SK-N-SH (cell line): Measurements from ENCODE around the gene PARD3B. TPM values are rescaled to one million over a fixed set of nuclear protein-coding genes. Genes with fewer than 3 reads are reported as not detected.

Experiments
- CTCF ChIA-PET: fragments of 300-600, 350-600 bp; formaldehyde crosslinking; extraction: SDS; loops from one replicate; lab custom pipeline; 2021; lab: Yijun Ruan, JAX
- POLR2A ChIA-PET: fragments of 350-600 bp; sonication (Branson Sonifier 250); formaldehyde crosslinking; extraction: SDS; loops from one replicate; lab custom pipeline; 2020; ENCODE audit warnings: antibody characterized with exemption, inconsistent platforms; lab: Yijun Ruan, JAX
- DNase-seq: peaks from one replicate; pipeline ENCODE4 v3.0.0; 2012
- H2AFZ ChIP-seq: fragments of 200-600 bp; sonication (generic); 2 replicates; pipeline ENCODE4 v1.8.1; 2016; ENCODE audit warnings: antibody characterized with exemption, mild to moderate bottlenecking, low read depth
- H3F3A ChIP-seq: fragments of 200-600 bp; sonication (generic); replicated peaks from 2 replicates; pipeline ENCODE3; 2016; ENCODE audit warnings: antibody characterized with exemption, mild to moderate bottlenecking; ENCODE audit not compliant: insufficient read depth
- H3K27ac ChIP-seq, 2 experiments: fragments of 200-500 bp in 1 of 2; fragments of 200-600 bp in 1 of 2; sonication (Bioruptor generic) in 1 of 2; sonication (generic), shearing (Covaris generic) in 1 of 2; 2 replicates each; pipeline versions ENCODE4 v1.5.1 to v1.6.1; 2014 to 2016; ENCODE audit warnings: low read depth in 2 of 2, inconsistent platforms in 1 of 2, low read length in 1 of 2, mild to moderate bottlenecking in 1 of 2, mixed read lengths in 1 of 2
- H3K27me3 ChIP-seq: fragments of 200-600 bp; sonication (generic), shearing (Covaris generic); 2 replicates; pipeline ENCODE4 v1.6.1; 2016; ENCODE audit warnings: mixed run types; ENCODE audit not compliant: insufficient read depth
- H3K36me3 ChIP-seq, 2 experiments: fragments of 200-500 bp in 1 of 2; fragments of 200-600 bp in 1 of 2; sonication (Bioruptor generic) in 1 of 2; sonication (generic) in 1 of 2; replicated peaks in 1 of 2; 2 replicates each; pipeline versions ENCODE3 to v1.5.1; 2014 to 2016; ENCODE audit warnings: low read length in 1 of 2, mild to moderate bottlenecking in 1 of 2; ENCODE audit not compliant: insufficient read depth in 2 of 2, control insufficient read depth in 1 of 2
- H3K4me1 ChIP-seq, 2 experiments: fragments of 200-500 bp in 1 of 2; fragments of 200-600 bp in 1 of 2; sonication (Bioruptor generic) in 1 of 2; sonication (generic), shearing (Covaris generic) in 1 of 2; 2 replicates each; pipeline versions ENCODE4 v1.5.1 to v1.6.1; 2014 to 2016; ENCODE audit warnings: low read depth in 1 of 2, low read length in 1 of 2, mixed run types in 1 of 2; ENCODE audit not compliant: insufficient read depth in 2 of 2, control insufficient read depth in 1 of 2
- H3K4me2 ChIP-seq: fragments of 200-600 bp; sonication (generic), shearing (Covaris generic); 2 replicates; pipeline ENCODE4 v1.6.1; 2017; ENCODE audit warnings: mixed run types
- H3K4me3 ChIP-seq, 2 experiments: fragments of 200-500 bp in 1 of 2; fragments of 200-600 bp in 1 of 2; sonication (Bioruptor generic) in 1 of 2; sonication (generic), shearing (Covaris generic) in 1 of 2; 2 replicates each; pipeline versions ENCODE4 v1.5.1 to v1.8.1; 2014 to 2016; ENCODE audit warnings: low read depth in 2 of 2, inconsistent platforms in 1 of 2, low read length in 1 of 2, mild to moderate bottlenecking in 1 of 2, mixed read lengths in 1 of 2, moderate library complexity in 1 of 2
- H3K79me2 ChIP-seq: fragments of 200-600 bp; sonication (generic); 2 replicates; pipeline ENCODE4 v1.8.1; 2017; ENCODE audit warnings: mild to moderate bottlenecking; ENCODE audit not compliant: insufficient read depth
- H3K9ac ChIP-seq: fragments of 200-600 bp; sonication (generic); 2 replicates; pipeline ENCODE4 v1.6.1; 2017; ENCODE audit warnings: mixed run types
- H3K9me2 ChIP-seq: fragments of 200-600 bp; sonication (generic); 2 replicates; pipeline ENCODE4 v1.6.1; 2017; ENCODE audit warnings: mixed run types
- H3K9me3 ChIP-seq: fragments of 200-600 bp; sonication (generic); 2 replicates; pipeline ENCODE4 v1.6.1; 2017; ENCODE audit warnings: mixed run types, mild to moderate bottlenecking, moderate library complexity
- H4K20me1 ChIP-seq: fragments of 200-600 bp; sonication (generic); 2 replicates; pipeline ENCODE4 v1.6.1; 2017; ENCODE audit warnings: mild to moderate bottlenecking, mixed run types; ENCODE audit not compliant: insufficient read depth
- ELF1 ChIP-seq: IDR thresholded peaks from 2 replicates; pipeline ENCODE4 v1.4.0; 2012
- EP300 ChIP-seq, 2 experiments: IDR thresholded peaks; 2 replicates each; pipeline versions ENCODE4 v1.4.0 to v1.6.1; 2012; ENCODE audit warnings: borderline replicate concordance in 1 of 2, low read depth in 1 of 2, low read length in 1 of 2
- FOXJ3 ChIP-seq: sonication (generic); formaldehyde crosslinking; IDR thresholded peaks from 2 replicates; pipeline ENCODE4 v1.5.1; 2020; ENCODE audit warnings: mild to moderate bottlenecking, missing genetic modification reagents
- GABPA ChIP-seq: IDR thresholded peaks from 2 replicates; pipeline ENCODE4 v1.4.0; 2012; ENCODE audit warnings: low read depth, mild to moderate bottlenecking
- MAX ChIP-seq: IDR thresholded peaks from 2 replicates; pipeline ENCODE4 v1.4.0; 2012; ENCODE audit warnings: low read depth
- MXI1 ChIP-seq: IDR thresholded peaks from 2 replicates; pipeline ENCODE4 v1.6.1; 2012; ENCODE audit warnings: mild to moderate bottlenecking, low read depth, low read length, improper control_type of control experiment
- POLR2AphosphoS5 ChIP-seq: IDR thresholded peaks from 2 replicates; pipeline ENCODE4 v1.6.1; 2012; ENCODE audit warnings: low read depth, low read length
- RCOR1 ChIP-seq: fragments of 150-350 bp; IDR thresholded peaks from 2 replicates; pipeline ENCODE4 v1.6.1; 2017; ENCODE audit warnings: antibody characterized with exemption, low read length
- TAF1 ChIP-seq: IDR thresholded peaks from 2 replicates; pipeline ENCODE4 v1.6.1; 2012; ENCODE audit warnings: low read depth, mild to moderate bottlenecking, low read length, moderate library complexity, borderline replicate concordance
- ZBTB33 ChIP-seq: IDR thresholded peaks from 2 replicates; pipeline ENCODE4 v1.4.0; 2012; ENCODE audit warnings: low read depth, borderline replicate concordance
- WGBS: methylation state at CpG from one replicate; pipeline ENCODE4 v1.1.6; 2017; ENCODE audit warnings: low lambda C conversion rate; 5-methylcytosine and 5-hydroxymethylcytosine counted together
- polyA plus RNA-seq, 3 experiments: library from polyadenylated mRNA; depleted of rRNA; stranded (reverse); fragments of >200 nt; gene quantifications; 2 replicates each; pipeline ENCODE4 v1.2.3, GENCODE V29; 2012

Gene PARD3B
- polyA plus RNA-seq, 1 of the 3 experiments (the other 2 are of a cell fraction) = 0.87 TPM

DNA sequence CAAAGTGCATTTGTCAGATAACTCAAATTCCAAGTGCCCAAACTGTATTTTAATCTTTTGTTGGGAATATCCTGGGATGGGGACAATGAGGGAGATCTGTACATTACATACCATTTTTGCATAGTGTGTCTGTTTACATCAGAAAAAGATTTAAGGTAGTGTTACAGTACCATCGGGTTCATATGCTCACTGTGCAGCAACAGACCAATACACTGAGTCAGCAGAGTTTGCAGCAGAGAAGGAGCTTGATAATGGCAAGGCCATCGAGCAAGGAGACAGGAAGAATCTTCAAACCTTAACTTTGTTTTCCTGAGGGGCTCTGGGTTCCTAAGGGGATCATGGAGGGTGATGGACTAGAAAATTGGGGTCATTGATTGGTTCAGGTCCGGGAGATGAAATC is 399.7 kb downstream of the PARD3B start (continued):
- no peak for TF ChIP-seq ZBTB33
- no peak for TF ChIP-seq RCOR1
- no peak for TF ChIP-seq MXI1
- TF ChIP-seq, all 33 proteins: peak for 0

- WGBS = 73% methylated on average over 2 of the region's 2 CpGs
- H3F3A ChIP-seq = peaks cover 1% of the 10 kb centered on the region
- no peak overlapping the region for H3K9ac ChIP-seq
- H4K20me1 ChIP-seq = no peaks in the 10 kb centered on the region
- no peak overlapping the region for H2AFZ ChIP-seq
- H3K4me3 ChIP-seq = no peak overlapping the region
- no peaks in the 10 kb centered on the region for H3K27me3 ChIP-seq
- 0 out of 4 replicates have a peak, but pooled peaks cover 0 to 5% of the 10 kb centered on the region in 2 experiments for H3K4me1 ChIP-seq
- H3K36me3 ChIP-seq = no peaks in the 10 kb centered on the region
- H3K4me2 ChIP-seq = no peak overlapping the region
- H3K79me2 ChIP-seq = no peaks in the 10 kb centered on the region
- CTCF ChIA-PET = no interaction called here
- POLR2A ChIA-PET = no interaction called here
- H3K27ac ChIP-seq = no peak overlapping the region
- no peaks in the 10 kb centered on the region for H3K9me3 ChIP-seq
- TF ChIP-seq POLR2AphosphoS5 (no peak), TAF1 (no peak)
- no peak for DNase-seq
- no peaks in the 10 kb centered on the region for H3K9me2 ChIP-seq
Observed at GRCh38 chr2:204945376-204945775, 400.1 kb downstream of the PARD3B start.

DNA sequence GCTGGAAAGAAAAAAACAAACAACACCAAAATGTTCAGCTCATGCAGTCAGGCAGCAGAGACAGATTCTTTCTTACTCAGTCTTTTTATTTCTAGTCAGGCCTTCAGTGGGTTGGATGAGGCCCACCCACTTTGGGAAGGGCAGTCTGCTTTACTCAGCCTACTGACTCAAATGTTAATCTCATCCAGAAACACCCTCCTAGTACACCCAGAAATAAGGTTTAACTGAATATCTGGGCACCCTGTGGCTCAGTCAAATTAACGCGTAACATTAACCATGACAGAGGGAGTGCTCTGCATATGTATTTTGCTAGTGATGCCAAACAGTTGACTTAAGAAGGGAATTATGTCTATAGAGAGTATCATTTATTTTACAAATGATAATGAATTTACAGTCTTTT is 401.6 kb downstream of the PARD3B start:
- Histone ChIP-seq H3K79me2 (no peaks in the 10 kb centered on the region), H3K36me3 (no peaks in the 10 kb centered on the region), H3K9me2 (no peaks in the 10 kb centered on the region), H3K27me3 (no peaks in the 10 kb centered on the region), H3K4me2 (no peak overlapping the region), H3K9ac (no peak overlapping the region), H3F3A (peaks cover 4% of the 10 kb centered on the region), H3K4me3 (no peak overlapping the region), H3K27ac (no peak overlapping the region), H2AFZ (no peak overlapping the region), H3K9me3 (no peaks in the 10 kb centered on the region), H4K20me1 (no peaks in the 10 kb centered on the region), H3K4me1 (peaks cover 0 to 11% of the 10 kb centered on the region in 2 experiments; a peak in 1 of 4 replicates)
- TF ChIP-seq GABPA (no peak), ELF1 (no peak), EP300 (IDR thresholded peaks at IDR 0.05; ENCODE audit: borderline replicate concordance in 1 of 2, low read depth in 1 of 2, low read length in 1 of 2) (no peak), MAX (no peak), FOXJ3 (CRISPR knock-in tag) (no peak)
- no peak for DNase-seq
- POLR2A ChIA-PET = no interaction called here
- CTCF ChIA-PET = interaction anchor here (1.1 kb wide), 1 partner anchor 19 kb away, joined by 4 read pairs; no protein-coding TSS in a partner anchor
- WGBS = 100% methylated on average over 2 of the region's 2 CpGs
